Lower leg skin (tissue), 3 donors: ENCODE measurements around the gene CFAP107.

Experiments used
- POLR2A ChIP-seq, 2 donors: fragments of 450-650 bp; IDR thresholded peaks; one replicate each; pipeline ENCODE4 v1.6.1; 2016 to 2017; ENCODE audit warnings: antibody characterized with exemption in 2 of 2, mild to moderate bottlenecking in 1 of 2, moderate library complexity in 1 of 2
- TF ChIP-seq, protein P1 (sequence below), 3 donors: fragments of 450-650 bp; IDR thresholded peaks; one replicate each; pipeline ENCODE4 v1.5.1; 2016; ENCODE audit warnings: antibody characterized with exemption in 3 of 3, mild to moderate bottlenecking in 3 of 3, moderate library complexity in 2 of 3

DNA sequence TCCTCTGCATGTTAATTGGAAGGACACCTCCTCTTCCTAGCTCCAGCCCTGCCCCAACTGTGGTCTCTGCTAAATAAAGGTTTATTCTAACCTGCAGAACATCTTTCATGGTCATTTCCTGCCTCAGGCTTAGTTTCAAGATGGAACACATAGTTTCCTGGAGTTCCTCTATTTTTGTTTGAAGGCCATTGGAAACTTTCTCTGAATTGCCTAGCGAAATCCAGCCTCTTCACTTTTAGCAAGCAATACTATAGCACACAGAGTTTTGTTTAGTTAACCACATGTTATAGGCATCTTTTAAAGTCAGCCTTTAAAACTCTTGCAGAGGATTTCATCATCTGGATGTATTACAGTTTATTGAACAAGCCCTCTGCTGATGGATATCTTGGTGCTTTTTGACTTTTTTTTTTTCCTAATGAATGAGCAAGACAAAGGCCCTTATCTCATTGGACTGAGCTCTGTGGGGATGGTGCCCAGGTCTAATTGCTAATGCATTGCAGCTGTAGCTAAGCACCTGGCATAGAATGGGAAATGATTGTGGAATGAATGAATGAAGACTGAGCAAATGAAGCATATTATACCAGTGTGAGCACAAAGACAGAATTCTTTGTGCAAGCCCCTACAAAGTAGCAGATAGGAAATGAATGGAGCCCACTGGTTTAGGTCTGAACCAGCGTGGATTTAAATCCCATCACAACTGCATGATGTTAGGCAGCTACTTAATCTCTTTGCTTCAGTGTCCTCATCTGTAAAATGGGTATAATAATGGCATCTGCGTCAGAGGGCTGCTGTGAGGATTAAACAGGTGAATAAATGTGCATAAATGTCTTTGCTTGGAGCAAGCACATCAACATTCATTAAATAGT, 641 bp upstream of the CFAP107 start:
- TF ChIP-seq, protein P1, sequence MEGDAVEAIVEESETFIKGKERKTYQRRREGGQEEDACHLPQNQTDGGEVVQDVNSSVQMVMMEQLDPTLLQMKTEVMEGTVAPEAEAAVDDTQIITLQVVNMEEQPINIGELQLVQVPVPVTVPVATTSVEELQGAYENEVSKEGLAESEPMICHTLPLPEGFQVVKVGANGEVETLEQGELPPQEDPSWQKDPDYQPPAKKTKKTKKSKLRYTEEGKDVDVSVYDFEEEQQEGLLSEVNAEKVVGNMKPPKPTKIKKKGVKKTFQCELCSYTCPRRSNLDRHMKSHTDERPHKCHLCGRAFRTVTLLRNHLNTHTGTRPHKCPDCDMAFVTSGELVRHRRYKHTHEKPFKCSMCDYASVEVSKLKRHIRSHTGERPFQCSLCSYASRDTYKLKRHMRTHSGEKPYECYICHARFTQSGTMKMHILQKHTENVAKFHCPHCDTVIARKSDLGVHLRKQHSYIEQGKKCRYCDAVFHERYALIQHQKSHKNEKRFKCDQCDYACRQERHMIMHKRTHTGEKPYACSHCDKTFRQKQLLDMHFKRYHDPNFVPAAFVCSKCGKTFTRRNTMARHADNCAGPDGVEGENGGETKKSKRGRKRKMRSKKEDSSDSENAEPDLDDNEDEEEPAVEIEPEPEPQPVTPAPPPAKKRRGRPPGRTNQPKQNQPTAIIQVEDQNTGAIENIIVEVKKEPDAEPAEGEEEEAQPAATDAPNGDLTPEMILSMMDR (IDR thresholded peaks at IDR 0.05), result no peak
- no peak for TF ChIP-seq POLR2A (IDR thresholded peaks at IDR 0.05)
